Stimulated activated CD4-positive, alpha-beta T cell treated with anti-CD3 and anti-CD28 coated beads, Interleukin-15, amount 100 ng/mL, for 1 hour (primary cell): ENCODE data around the gene CLEC2L.

Experiments used
- DNase-seq, 2 donors: peaks; one replicate each; pipeline ENCODE4 v3.0.0-alpha.2; 2020; ENCODE audit warnings: low read depth in 1 of 2, low spot score in 1 of 2

Gene CLEC2L

DNA sequence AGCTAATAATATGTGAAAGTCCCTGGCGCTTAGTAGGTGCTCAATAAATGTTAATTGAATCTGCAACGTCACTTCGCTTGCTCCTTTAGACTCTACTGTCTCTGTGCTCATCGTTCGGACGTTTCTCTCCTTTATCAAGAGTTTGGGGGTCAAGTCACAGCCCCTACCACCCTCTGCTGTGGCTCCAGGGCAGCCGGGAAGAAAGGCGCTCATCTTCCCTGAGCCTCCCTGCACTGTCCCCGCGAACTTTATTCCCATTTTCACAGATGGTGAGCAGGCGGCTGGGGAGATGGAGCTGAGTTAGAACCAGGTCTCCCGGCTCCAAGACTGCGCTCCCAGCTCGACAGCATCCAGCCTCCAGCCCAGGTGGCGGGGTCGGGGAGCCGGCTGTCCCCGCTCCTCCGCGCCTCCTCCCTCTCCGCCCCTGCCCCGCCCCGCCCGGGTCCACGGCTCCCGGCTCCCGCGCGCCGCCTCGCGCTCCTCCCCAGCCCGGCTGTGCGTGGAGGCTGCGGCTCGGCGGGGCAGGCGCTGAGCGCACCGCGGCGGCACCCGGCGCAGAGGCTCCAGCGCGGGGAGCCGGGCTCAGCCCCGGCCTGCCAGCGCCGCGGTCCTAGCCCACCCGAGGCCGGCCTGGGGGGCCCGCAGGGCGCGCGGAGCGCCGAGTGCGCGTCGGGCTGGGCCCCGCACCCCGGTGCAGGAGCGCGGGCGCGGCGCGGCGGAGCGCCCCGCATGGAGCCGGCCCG is at the start of gene CLEC2L:
Gene CLEC2L (plus strand): TSS at position 487 of the 743 bp plus-strand sequence. CDS start 243 bp downstream, at position 730.
- no peak for DNase-seq

DNA sequence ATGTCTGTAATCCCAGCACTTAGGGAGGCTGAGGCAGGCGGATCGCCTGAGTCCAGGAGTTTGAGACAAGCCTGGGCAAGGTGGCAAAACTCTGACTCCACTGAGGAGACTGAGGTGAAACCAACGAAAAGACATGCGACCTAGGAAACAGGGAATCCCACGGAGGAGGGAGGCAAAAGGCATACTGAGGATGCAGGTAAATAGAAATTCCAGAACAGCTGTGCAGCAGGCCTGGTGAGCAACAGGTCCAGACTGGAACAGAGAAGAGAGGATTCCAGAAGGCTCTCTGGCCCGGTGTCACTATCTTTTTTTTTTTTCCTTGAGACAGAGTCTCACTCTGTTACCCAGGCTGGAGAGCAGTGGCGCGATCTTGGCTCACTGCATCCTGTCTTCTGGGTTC is 47.3 kb upstream of the CLEC2L start:
- DNase-seq, result no peak

DNA sequence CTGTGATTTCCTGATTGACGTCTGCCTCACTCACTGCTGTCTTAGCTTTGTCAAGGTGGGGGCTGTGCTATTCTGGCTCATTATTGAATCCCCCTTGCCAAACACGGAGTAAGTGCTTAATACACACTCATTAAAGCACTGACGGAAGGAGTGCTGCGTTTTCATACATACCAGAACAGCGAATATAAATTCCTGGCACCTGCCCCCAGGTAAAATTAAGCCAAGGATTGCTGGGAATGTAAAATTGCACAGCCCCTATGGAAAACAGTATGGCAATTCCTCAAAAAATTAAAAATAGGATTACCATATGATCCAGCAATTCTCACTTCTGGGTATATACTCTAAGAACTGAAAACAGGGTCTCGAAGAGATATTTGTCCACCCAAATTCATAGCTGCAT is 46.6 kb upstream of the CLEC2L start:
- no peak for DNase-seq

DNA sequence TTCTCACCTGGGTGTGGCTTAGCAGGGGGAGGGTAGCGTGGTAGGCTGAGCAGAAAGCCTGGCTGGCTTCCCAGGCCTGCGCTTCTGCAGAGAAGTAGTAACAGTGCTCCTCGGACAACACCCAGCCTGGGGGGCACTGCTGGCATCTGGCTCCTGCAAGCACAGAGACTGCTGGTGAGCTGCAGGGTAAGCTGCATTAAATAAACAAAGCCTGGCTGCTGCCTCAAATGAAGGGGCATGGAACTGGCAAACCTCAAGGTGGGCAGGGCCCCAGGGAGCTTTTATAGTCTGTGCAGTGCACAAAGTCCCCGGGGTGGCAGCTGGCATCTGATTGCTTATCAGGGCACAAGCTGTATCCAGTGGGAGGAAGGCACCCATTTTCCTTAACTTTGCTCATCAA is 43.9 kb upstream of the CLEC2L start:
- DNase-seq, result no peak

DNA sequence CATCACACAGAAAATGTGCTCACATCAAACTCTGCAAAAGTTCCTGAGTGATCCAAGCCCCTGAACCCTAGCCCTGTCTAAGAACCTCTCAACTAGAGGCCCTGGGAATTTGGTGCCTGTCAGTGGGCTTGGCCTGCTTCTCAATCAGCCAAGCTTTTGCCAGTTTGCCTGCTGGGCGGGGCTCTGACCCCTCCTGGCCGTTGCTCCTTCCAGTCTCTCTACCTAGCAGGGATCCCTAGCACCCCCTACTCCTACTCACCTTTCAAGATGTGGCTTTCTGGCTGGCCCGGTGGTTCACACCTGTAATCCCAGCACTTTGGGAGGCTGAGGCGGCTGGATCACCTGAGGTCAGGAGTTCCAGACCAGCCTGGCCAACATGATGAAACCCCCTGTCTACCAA is 42.1 kb upstream of the CLEC2L start:
- no peak for DNase-seq

DNA sequence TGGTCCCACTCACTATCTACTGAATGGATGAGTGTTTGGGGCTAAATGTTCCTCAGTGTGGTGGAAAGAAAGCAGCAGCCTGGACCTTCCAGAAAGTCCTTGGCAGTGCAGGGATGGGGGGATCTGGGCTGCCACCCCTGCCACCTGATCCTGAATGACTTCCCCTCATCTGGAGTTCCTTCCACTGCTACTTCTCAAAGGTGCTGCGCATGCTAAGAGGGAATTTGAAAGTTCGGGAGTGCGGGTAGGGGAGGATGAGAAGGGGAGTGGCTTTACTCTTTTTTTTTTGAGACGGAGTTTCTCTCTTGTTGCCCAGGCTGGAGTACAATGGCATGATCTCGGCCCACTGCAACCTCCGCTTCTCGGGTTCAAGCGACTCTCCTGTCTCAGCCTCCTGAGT is 41.4 kb upstream of the CLEC2L start:
- no peak for DNase-seq

DNA sequence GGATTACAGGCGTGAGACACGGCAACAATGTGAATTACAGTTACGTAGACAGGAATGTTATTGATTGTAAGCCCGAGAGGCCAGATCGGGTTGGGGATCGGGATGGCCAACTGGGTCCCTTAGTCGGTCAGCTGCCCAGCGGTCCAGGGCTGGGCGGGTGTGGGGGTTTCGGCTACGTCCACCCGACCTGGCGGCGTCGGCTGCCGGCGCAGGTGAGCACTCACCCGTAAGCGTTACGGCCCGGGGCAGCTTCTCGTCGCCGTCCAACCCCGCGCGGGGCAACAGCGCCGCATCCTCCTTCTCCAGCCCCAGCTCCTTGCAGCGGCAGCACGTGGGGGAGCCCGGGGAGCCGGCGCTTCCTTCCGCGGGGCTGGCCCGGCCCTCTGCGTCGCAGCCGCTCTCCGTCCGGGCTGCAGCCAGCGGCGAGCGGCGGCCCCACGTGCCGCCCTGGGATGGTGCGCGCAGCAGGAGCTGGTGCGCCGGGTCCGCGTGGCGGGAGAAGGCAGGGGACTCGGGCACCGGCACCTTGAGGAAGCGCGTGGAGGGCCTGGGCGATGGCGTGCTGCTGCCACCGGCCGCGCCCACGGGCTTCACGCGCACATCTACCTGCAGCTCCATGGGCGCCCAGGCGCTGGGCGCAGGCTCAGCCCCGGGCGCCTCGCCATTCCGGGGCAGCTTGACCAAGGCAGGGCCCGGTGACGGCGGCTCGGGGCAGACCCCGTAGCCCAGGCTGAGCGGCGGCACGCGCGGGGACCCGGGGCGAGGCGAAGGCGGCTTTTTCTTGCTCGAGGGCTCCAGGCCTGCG is 40.6 kb upstream of the CLEC2L start:
- DNase-seq, result peak in 1 of 2 donors; percentile 5

DNA sequence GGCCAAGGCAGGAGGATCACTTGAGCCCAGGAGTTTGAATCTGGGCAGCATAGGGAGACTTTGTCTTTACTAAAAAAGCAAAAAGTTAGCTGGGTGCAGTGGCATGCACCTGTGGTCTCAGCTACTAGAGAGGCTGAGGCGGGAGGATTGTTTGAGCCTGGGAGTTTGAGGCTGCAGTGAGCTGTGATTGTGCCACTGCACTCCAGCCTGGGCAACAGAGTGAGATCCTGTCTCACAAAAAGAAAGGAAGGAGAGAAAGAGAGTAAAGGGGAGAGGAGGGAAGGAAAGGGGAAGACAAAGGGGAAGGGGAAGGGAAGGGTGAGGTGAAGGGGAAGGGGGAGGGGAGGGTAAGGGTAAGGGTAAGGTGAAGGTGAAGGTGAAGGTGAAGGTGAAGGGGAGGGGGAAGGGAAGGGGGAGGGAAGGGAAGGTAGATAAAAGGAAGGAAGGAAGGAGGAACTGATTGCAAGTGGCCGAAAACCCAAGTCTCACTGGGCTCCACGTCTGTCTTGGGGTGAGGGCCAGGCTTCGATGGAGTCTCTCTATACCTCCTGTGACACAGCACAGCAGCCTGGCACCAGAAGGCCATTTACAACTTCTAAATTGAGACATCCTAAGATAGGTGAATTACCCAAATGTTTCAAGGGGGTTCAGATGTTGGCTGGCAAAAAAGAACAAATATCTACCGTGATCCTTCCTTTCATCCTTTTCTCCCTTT is 36.0 kb upstream of the CLEC2L start:
- no peak for DNase-seq

DNA sequence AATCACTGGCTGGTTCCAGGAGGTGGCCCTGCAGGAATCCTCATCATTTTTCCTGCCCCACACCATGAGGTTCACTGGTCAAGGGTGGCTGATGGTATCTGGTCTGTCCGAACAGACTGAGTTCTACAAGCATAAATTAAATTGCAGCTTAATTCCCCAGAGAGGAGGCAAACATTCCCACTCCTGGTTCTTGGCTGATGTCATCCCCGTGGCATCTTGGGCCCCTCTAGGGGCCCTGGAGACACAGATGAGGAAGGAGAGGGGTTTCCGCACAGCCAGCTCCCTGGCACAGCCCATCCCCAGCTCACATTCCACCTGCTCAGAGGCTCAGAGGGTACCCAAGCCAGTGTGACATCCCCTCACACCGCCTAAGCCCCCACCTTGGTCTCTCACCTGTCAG is 34.7 kb upstream of the CLEC2L start:
- DNase-seq, result no peak

DNA sequence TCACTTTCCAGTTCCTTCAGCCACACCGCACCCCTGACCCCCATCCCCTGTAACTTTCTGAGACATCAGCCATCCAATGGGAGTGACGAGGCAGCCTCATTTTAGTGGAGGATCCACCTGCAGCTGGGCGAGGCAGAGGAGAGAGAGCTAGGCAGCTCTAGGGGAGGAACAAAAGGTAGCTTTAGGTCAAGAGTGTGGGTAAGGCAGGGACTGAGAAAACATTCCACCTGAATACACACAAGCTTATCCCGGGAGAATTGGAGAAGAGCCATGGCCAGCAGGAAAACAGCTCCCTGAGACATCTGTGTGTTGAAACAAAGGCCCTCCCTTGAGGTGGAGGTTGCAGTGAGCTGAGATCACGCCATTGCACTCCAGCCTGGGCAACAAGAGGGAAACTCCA is 33.4 kb upstream of the CLEC2L start:
- no peak for DNase-seq

DNA sequence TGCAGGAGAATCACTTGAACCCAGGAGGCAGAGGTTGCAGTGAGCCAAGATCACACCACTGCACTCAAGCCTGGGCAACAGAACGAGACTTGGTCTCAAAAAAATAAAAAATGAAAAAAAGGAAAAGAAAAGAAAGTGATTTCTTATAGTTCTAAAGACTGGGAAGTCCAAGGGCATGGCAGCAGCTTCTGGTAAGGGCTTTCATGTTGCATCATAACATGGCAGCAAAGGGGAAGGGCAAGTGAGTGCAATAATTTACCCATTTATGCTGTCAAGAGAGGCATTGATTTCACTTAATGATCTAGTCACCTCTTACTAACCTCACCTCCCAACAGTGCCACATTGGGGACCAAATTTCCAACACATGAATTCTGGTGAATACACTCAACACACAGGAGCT is 31.2 kb upstream of the CLEC2L start:
- DNase-seq, result no peak

DNA sequence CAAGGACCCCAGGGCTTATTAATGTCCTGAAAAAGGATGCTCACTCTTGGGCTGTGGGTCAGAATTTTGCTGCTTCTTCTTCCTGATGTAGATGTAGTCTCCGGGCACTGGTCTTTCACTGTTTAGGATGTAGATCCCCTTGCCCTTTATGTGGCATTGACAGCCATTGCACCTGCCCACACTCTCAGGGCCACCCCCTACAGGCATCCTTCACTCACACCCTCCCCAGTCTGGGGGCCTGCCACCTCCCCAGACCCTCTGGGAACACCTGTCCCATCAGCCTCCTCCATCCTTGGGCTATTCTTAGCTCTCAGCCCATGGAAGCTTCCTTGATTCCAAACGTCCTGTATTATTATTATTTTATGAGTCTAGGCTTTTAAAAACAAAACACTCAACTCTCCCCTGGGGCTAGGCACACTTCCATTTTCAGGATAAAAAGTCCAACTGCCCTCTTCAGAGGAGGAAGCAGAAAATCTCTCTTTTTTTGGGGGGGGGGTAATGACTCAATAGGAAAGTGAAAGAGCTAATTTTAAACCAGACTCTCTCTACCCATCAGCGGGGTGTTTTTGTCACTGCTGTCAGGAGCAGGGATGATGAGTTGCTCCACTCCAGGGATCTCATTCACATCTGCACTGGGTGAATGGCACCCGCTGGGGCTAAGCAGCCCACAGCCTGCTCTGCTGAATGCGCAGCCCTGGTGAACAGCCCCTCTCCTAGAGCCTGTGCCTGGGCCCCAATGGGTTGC is 28.5 kb upstream of the CLEC2L start:
- DNase-seq, result no peak

DNA sequence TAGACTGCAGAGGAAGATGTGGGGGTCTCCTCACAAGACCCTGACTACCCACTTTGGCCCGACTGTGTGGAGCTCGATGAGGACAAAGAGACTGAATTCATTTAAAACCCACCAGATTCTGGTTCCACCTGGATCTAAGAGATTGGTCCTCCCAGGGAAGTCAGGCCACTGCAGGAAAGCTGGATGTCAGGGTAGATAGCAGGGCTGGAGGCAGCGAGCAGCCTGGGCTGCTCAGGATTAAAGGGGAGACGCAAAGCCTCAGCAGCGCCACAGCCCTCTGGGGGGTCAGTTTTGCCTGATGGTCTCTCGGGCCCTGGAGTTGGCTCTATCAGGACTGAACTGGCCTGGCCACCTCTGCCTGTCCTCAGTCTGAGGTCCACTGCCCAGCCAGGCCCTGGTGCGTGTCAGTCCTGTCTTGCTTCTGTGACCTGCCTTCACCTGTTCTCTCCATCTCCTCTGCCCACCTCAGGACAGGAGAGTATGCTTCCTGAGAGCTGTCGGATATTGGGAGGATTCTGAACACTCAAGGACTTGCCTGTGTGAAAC is 27.8 kb upstream of the CLEC2L start:
- DNase-seq, result no peak

DNA sequence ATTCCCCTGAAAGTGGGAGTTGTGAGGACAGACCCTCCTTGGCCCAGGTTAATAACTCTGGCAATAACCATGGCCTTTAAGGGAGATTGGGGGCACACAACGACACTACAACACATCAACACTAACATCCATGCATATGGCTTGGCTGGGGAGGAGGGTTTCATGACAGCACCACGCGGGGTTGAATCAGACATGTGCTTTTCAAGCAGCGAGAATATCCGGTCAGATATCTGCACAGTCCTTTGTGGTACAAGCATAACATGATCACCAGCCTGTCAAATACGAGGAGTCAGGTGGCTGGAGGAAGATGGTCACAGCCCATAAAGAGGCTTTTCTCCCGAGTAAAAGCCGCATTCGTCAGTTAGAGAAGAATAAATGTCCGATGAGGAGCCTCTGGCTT is 27.0 kb upstream of the CLEC2L start:
- DNase-seq, result no peak

DNA sequence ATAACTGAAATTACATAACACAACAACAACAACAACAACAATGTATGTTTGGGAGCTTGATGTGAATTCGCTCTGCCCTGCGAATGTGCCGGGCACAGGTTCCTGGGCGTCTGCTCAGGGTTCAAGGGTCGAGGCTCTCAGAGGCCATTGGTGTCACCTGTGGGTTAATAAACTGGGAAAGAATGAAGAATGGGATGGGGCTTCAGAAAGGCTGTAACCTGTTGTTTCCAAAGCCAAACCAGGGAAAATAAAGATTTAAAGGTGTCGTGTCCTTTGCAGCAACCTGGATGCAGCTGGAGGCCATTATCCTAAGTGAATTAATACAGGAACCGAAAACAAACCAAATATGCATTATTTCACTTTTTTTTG is 22.7 kb upstream of the CLEC2L start:
- DNase-seq, result no peak

DNA sequence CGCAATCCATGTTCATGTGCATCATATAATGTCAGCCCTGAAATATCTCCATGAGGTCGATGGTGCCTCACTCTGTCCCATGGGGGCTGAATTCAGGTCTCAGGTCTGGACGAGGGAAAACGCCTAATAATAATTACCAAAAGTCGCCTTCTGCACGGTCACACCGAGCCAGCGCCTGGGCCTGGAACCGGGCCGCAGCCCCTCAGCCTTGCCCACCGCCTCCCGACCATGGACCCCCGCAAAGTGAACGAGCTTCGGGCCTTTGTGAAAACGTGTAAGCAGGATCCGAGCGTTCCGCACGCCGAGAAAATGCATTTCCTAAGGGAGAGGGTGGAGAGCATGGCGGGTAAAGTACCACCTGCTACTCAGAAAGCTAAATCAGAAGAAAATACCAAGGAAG is 21.3 kb upstream of the CLEC2L start:
- no peak for DNase-seq

DNA sequence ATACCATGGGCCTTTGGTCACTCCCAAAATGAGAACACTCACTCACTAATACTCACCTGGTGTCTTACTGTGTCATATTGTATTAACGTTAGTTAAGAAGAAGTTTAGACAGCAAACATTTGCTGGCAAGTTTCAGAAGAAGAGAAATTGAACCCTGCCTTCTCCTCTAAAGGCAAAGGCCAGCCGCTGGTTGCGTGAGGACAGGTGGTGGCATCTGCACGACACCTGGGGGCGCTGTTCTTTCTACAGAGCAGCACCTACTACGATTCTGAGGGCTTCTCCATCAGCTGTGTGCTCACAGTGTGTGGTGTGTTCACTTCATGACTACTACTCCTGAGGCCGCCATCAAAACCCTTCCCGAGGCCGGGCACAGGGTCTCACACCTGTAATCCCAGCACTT is 17.9 kb upstream of the CLEC2L start:
- no peak for DNase-seq

DNA sequence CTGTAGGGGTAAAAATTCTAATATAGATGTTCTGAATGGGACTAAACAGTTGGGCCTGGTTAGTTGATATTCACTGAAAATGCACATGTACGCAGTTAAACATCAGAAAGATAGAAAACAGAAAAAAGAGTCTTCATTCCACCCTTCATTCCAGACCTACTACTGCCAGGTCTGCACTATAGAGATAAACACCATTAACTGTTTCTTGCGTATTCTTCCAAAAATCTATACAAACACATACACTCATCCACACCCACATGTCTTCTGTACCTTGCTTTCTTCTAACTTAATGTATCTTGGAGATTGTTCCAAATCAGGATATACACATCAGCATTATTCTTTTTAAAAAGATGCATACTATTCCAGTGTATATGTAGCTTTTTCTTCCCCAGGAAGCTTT is 13.9 kb upstream of the CLEC2L start:
- no peak for DNase-seq

DNA sequence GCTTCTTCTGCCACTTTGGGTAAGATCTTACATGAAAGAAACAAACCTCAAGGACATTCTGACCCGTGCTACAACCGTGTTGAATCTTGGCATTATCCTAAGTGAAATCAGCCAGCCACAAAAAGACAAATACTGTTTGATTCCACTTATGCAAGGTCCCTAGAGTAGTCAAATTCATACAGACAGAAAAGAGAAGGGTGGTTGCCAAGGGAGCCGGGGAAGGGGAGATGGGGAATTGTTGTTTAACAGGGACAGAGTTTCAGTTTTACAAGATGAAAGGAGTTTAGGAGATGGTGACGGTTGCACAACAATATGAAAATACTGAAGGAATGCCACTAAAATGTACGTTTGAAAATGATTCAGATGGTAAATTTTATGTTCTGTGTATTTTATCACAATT is 12.2 kb upstream of the CLEC2L start:
- DNase-seq, result no peak

DNA sequence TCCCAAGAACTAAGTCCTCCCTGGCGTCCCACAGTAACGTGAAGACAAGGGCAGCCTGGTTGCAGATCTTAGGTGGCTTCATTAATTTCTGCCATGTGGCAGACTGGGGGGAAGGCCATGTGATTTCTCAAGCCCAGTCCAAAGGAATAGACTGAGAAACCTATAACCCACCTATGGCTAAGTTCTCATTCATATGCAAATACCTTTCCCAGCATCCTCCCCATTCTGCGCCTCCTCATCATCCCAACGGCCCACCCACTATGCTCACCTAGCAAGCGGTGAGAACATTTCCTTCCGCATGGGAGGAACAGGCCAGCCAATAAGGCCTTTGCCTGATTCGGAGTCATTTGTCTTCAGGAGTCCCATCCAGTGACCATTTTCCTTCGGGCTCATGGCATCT is 8.2 kb upstream of the CLEC2L start:
- no peak for DNase-seq

DNA sequence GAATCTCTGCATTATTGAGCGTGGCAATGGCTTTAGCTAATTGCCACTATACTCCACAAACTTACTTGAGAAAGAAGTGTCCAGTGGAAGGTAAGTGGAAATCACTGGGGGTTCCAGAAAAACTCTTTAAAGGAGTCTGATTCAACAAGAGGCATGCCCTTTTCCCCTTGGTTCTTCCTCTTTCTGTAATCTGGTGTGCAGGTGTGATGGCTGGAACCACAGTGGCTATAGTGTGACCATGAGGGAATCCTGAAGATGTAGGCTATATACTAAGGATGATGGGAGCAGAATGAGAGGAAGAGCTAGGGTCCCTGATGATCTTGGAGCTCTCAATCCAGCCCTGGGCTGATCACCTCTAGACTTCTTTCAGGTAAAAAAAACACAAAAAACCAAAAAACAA is 2.0 kb upstream of the CLEC2L start:
- DNase-seq, result no peak
